ENCODE data around the gene DPH7.

DNA sequence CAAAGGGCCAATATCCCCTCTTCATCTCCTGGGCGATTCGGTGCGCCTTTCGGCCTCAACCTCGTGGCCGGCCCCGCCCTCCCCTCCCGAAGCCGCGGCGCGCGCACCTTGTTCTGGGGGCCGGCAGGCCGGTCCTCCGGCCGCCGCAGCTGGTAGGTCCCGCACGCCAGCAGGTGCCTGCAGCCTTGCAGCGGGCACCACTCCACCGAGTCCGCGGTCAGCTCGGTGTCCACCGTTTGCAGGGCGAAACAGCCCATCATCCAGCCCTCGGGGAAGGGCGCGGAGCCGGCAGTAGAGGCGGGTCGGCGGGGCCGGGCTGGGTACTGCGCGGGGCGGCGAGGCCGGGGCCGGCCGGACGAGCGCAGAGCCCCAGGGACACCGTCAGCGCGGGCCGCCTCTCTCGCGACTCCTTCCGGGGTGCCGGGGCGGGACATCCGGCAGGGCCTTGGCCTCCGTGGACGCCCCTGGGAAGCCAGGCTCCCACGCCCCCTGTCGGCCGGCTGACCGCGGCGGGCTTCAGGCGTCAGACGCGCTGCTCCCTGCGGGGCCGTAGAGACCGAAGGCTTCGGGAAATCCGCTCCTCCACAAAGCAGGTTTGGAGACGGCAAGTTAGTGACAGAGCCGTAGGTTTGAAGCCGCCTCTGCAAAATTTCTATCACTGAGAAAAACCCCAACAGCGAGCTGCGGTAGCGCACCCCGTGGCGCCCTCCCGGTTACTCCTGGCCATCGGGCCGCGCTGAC lies at the start of gene DPH7:
- TF ChIP-seq, protein P1, sequence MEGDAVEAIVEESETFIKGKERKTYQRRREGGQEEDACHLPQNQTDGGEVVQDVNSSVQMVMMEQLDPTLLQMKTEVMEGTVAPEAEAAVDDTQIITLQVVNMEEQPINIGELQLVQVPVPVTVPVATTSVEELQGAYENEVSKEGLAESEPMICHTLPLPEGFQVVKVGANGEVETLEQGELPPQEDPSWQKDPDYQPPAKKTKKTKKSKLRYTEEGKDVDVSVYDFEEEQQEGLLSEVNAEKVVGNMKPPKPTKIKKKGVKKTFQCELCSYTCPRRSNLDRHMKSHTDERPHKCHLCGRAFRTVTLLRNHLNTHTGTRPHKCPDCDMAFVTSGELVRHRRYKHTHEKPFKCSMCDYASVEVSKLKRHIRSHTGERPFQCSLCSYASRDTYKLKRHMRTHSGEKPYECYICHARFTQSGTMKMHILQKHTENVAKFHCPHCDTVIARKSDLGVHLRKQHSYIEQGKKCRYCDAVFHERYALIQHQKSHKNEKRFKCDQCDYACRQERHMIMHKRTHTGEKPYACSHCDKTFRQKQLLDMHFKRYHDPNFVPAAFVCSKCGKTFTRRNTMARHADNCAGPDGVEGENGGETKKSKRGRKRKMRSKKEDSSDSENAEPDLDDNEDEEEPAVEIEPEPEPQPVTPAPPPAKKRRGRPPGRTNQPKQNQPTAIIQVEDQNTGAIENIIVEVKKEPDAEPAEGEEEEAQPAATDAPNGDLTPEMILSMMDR (IDR thresholded peaks at IDR 0.05): peak; percentile 92 to 99 (median 96)
- TF ChIP-seq POLR2A (IDR thresholded peaks at IDR 0.05) (peak; percentile 27 to 53), EP300 (IDR thresholded peaks at IDR 0.05) (peak; percentile 31 to 67)

All from tibial nerve (tissue), 4 donors.